ENCODE measurements around the gene MCC. TPM values are rescaled to one million over a fixed set of nuclear protein-coding genes. Genes with fewer than 3 reads are reported as not detected.
A peak's percentile ranks its signal among the peaks of the same experiment; 100 is the strongest.

Gene MCC
- total RNA-seq, 2 experiments from 2014 or later = 2.9 to 3.3 TPM

- Mint-ChIP-seq H3K9me3 (no peaks in the 10 kb centered on the region), H3K4me1 (peaks cover 7% of the 10 kb centered on the region), H3K27ac (no peak overlapping the region), H3K4me3 (no peak overlapping the region), H3K27me3 (no peaks in the 10 kb centered on the region), H3K36me3 (ENCODE audit: low read depth) (no peaks in the 10 kb centered on the region)
- no peak for DNase-seq
- CTCF ChIA-PET = no interaction called here
- POLR2A ChIA-PET = no interaction called here
These were observed 170.6 kb downstream of the MCC start for GRCh38 chr5:113317636-113318035.

- DNase-seq = no peak
- Mint-ChIP-seq H3K9me3 (no peaks in the 10 kb centered on the region), H3K4me1 (no peaks in the 10 kb centered on the region), H3K36me3 (ENCODE audit: low read depth) (no peaks in the 10 kb centered on the region), H3K27ac (no peak overlapping the region), H3K4me3 (no peak overlapping the region), H3K27me3 (peaks cover 22% of the 10 kb centered on the region)
- CTCF ChIA-PET = no interaction called here
- POLR2A ChIA-PET = no interaction called here
These were observed 177.0 kb downstream of the MCC start for GRCh38 chr5:113311301-113311700.

- peaks cover 44% of the 10 kb centered on the region for H3K27me3 Mint-ChIP-seq
- CTCF ChIA-PET = no interaction called here
These were observed 186.1 kb downstream of the MCC start for GRCh38 chr5:113302120-113302519.

GRCh38 chr5:113299591-113299990, 188.7 kb downstream of the MCC start:
- ChIA-PET POLR2A (no interaction called here), CTCF (interaction anchor here (1.2 kb wide), 1 partner anchor 8 kb away, joined by 4 read pairs; no protein-coding TSS in a partner anchor)
- Mint-ChIP-seq H3K4me1 (peaks cover 7% of the 10 kb centered on the region), H3K27ac (no peak overlapping the region), H3K36me3 (ENCODE audit: low read depth) (no peaks in the 10 kb centered on the region), H3K9me3 (no peaks in the 10 kb centered on the region), H3K4me3 (no peak overlapping the region), H3K27me3 (peaks cover 52% of the 10 kb centered on the region)
- DNase-seq = no peak

More at GRCh38 chr5:113302120-113302519, 186.1 kb downstream of the MCC start:
- Mint-ChIP-seq H3K27ac (no peak overlapping the region), H3K9me3 (no peaks in the 10 kb centered on the region), H3K4me3 (no peak overlapping the region), H3K4me1 (no peaks in the 10 kb centered on the region), H3K36me3 (ENCODE audit: low read depth) (no peaks in the 10 kb centered on the region)
- POLR2A ChIA-PET = no interaction called here
- DNase-seq = no peak

- no peak for DNase-seq
- ChIA-PET POLR2A (interaction anchor here (0.6 kb wide), 1 partner anchor 28 kb away, joined by 8 read pairs; no protein-coding TSS in a partner anchor), CTCF (no interaction called here)
- no peaks in the 10 kb centered on the region for H3K9me3 Mint-ChIP-seq
- peaks cover 19% of the 10 kb centered on the region for H3K4me1 Mint-ChIP-seq
- H3K27ac Mint-ChIP-seq = no peak overlapping the region
- H3K36me3 Mint-ChIP-seq (ENCODE audit: low read depth) = no peaks in the 10 kb centered on the region
- no peak overlapping the region for H3K4me3 Mint-ChIP-seq
- peaks cover 55% of the 10 kb centered on the region for H3K27me3 Mint-ChIP-seq
These were observed 191.6 kb downstream of the MCC start for GRCh38 chr5:113296676-113297075.

- ChIA-PET CTCF (interaction anchor here (0.7 to 2.0 kb wide), 4 partner anchors 15 to 246 kb away, joined by 3 to 4 read pairs (median 3); no protein-coding TSS in a partner anchor), POLR2A (interaction anchor here (1.4 kb wide), 1 partner anchor 12 kb away, joined by 3 read pairs; no protein-coding TSS in a partner anchor)
- H3K27ac Mint-ChIP-seq = peak overlapping the region; percentile 82
- DNase-seq = no peak
- no peaks in the 10 kb centered on the region for H3K9me3 Mint-ChIP-seq
- peaks cover 59% of the 10 kb centered on the region for H3K27me3 Mint-ChIP-seq
- peaks cover 19% of the 10 kb centered on the region for H3K4me1 Mint-ChIP-seq
- H3K36me3 Mint-ChIP-seq (ENCODE audit: low read depth) = no peaks in the 10 kb centered on the region
- H3K4me3 Mint-ChIP-seq = peak overlapping the region; percentile 82
These were observed 193.1 kb downstream of the MCC start for GRCh38 chr5:113295111-113295539.

- peaks cover 19% of the 10 kb centered on the region for H3K4me1 Mint-ChIP-seq
- H3K9me3 Mint-ChIP-seq = no peaks in the 10 kb centered on the region
- H3K27ac Mint-ChIP-seq = peak overlapping the region; percentile 83
- peak overlapping the region; percentile 88 for H3K4me3 Mint-ChIP-seq
- peaks cover 64% of the 10 kb centered on the region for H3K27me3 Mint-ChIP-seq
- H3K36me3 Mint-ChIP-seq (ENCODE audit: low read depth) = no peaks in the 10 kb centered on the region
- peak; percentile 78 for DNase-seq
- POLR2A ChIA-PET = interaction anchor here (0.6 to 1.4 kb wide), 2 partner anchors 11 to 92 kb away, joined by 3 read pairs; no protein-coding TSS in a partner anchor
- CTCF ChIA-PET = interaction anchor here (0.6 to 2.0 kb wide), 5 partner anchors 15 to 292 kb away, joined by 3 to 4 read pairs (median 3); no protein-coding TSS in a partner anchor
These were observed 193.7 kb downstream of the MCC start for GRCh38 chr5:113294311-113295110.

GRCh38 chr5:113293975-113294310, 194.3 kb downstream of the MCC start:
- Mint-ChIP-seq H3K36me3 (ENCODE audit: low read depth) (no peaks in the 10 kb centered on the region), H3K9me3 (no peaks in the 10 kb centered on the region), H3K27ac (peak overlapping the region; percentile 83), H3K4me1 (peaks cover 19% of the 10 kb centered on the region), H3K27me3 (peaks cover 64% of the 10 kb centered on the region), H3K4me3 (peak overlapping the region; percentile 88)
- peak; percentile 18 for DNase-seq
- ChIA-PET CTCF (interaction anchor here (0.6 to 2.0 kb wide), 2 partner anchors 14 to 291 kb away, joined by 3 to 4 read pairs; no protein-coding TSS in a partner anchor), POLR2A (interaction anchor here (0.6 to 1.4 kb wide), 2 partner anchors 10 to 91 kb away, joined by 3 read pairs; no protein-coding TSS in a partner anchor)

- Mint-ChIP-seq H3K9me3 (no peaks in the 10 kb centered on the region), H3K4me3 (peak overlapping the region; percentile 88), H3K4me1 (peaks cover 19% of the 10 kb centered on the region), H3K27me3 (peaks cover 66% of the 10 kb centered on the region), H3K36me3 (ENCODE audit: low read depth) (no peaks in the 10 kb centered on the region), H3K27ac (no peak overlapping the region)
- no peak for DNase-seq
- CTCF ChIA-PET = interaction anchor here (0.6 to 2.0 kb wide), 2 partner anchors 14 to 291 kb away, joined by 3 to 4 read pairs; no protein-coding TSS in a partner anchor
- POLR2A ChIA-PET = interaction anchor here (1.4 kb wide), 1 partner anchor 10 kb away, joined by 3 read pairs; no protein-coding TSS in a partner anchor
These were observed 194.9 kb downstream of the MCC start for GRCh38 chr5:113293068-113293974.

GRCh38 chr5:113292462-113292861, 195.8 kb downstream of the MCC start:
- Mint-ChIP-seq H3K27me3 (peaks cover 60% of the 10 kb centered on the region), H3K36me3 (ENCODE audit: low read depth) (no peaks in the 10 kb centered on the region), H3K9me3 (no peaks in the 10 kb centered on the region), H3K4me3 (peak overlapping the region; percentile 88), H3K27ac (no peak overlapping the region), H3K4me1 (peaks cover 19% of the 10 kb centered on the region)
- POLR2A ChIA-PET = no interaction called here
- CTCF ChIA-PET = interaction anchor here (0.5 kb wide), 1 partner anchor 288 kb away, joined by 3 read pairs; no protein-coding TSS in a partner anchor
- DNase-seq = no peak

- DNase-seq = no peak
- no peak overlapping the region for H3K27ac Mint-ChIP-seq
- H3K4me1 Mint-ChIP-seq = peaks cover 4% of the 10 kb centered on the region
- ChIA-PET CTCF (no interaction called here), POLR2A (interaction anchor here (1.4 kb wide), 1 partner anchor 11 kb away, joined by 3 read pairs; no protein-coding TSS in a partner anchor)
- no peak overlapping the region for H3K4me3 Mint-ChIP-seq
- no peaks in the 10 kb centered on the region for H3K9me3 Mint-ChIP-seq
- no peaks in the 10 kb centered on the region for H3K36me3 Mint-ChIP-seq (ENCODE audit: low read depth)
- peaks cover 5% of the 10 kb centered on the region for H3K27me3 Mint-ChIP-seq
These were observed 204.7 kb downstream of the MCC start for GRCh38 chr5:113283558-113283957.

GRCh38 chr5:113282472-113282871, 205.8 kb downstream of the MCC start:
- ChIA-PET POLR2A (no interaction called here), CTCF (no interaction called here)
- peaks cover 2% of the 10 kb centered on the region for H3K27me3 Mint-ChIP-seq
- no peak for DNase-seq
- H3K36me3 Mint-ChIP-seq (ENCODE audit: low read depth) = no peaks in the 10 kb centered on the region
- H3K4me1 Mint-ChIP-seq = peaks cover 4% of the 10 kb centered on the region
- no peak overlapping the region for H3K27ac Mint-ChIP-seq
- H3K4me3 Mint-ChIP-seq = no peak overlapping the region
- H3K9me3 Mint-ChIP-seq = no peaks in the 10 kb centered on the region

Measured in activated CD4-positive, alpha-beta T cell treated with anti-CD3 and anti-CD28 coated beads, Interleukin-2, amount 10 ng/mL, durations not matched to agents 7 days and 5 days (primary cell).